NCI-H82 (cell line): ENCODE results near the gene CCRL2.

ENCODE experiments used
- DNase-seq: peaks from one replicate; lab custom pipeline; 2025; lab: John Stamatoyannopoulos, UW

The CCRL2 gene, protein sequence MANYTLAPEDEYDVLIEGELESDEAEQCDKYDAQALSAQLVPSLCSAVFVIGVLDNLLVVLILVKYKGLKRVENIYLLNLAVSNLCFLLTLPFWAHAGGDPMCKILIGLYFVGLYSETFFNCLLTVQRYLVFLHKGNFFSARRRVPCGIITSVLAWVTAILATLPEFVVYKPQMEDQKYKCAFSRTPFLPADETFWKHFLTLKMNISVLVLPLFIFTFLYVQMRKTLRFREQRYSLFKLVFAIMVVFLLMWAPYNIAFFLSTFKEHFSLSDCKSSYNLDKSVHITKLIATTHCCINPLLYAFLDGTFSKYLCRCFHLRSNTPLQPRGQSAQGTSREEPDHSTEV

DNA sequence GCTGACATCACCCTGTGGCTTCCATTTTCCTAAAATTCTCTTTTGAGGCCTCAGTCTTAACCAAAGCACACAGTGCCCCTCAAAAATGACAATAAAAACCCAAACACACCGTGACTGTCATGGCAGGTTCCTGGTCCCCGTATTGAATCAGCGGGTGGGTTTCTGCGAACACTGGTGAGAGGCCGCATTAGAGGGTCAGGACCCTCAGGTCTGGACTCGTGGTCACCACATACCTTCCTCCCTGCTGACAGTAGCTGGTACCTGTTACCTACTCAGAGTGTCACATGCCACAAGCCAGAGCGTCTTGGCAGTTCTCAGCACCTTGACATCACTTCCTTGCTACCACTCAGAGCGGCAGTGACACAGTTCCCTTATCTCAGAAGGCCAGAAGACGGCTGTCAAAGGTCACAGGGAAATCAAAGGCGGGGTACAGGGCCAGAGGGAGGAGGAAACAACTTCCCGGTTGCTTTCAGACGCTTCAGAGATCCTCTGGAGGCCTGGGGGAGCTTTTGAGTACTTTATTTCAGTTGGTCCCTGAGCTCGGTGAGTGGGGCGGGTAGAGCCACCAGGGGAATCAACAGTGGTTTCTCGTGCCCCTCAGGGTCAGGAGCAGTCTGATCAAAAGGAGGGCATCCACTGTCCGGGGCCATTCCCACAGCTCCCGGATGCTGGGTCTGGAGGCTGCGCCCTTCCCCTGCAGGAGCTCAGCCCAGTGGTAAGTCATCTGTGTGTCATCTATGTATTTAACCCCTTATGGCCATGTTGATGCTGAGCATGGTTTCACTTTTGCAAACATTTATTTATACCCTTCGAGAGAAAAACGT is at the start of gene CCRL2, which contains the start of gene CCR5AS:
Gene CCRL2 (plus strand): TSS at position 472 of the 824 bp plus-strand sequence. CDS start 821 bp downstream, outside the sequence.
Gene CCR5AS (minus strand): TSS at position 279 of the 824 bp plus-strand sequence.
- DNase-seq: no peak

GRCh38 chr3:46358466-46358865 is 48.6 kb upstream of the CCRL2 start:
- no peak for DNase-seq

DNA sequence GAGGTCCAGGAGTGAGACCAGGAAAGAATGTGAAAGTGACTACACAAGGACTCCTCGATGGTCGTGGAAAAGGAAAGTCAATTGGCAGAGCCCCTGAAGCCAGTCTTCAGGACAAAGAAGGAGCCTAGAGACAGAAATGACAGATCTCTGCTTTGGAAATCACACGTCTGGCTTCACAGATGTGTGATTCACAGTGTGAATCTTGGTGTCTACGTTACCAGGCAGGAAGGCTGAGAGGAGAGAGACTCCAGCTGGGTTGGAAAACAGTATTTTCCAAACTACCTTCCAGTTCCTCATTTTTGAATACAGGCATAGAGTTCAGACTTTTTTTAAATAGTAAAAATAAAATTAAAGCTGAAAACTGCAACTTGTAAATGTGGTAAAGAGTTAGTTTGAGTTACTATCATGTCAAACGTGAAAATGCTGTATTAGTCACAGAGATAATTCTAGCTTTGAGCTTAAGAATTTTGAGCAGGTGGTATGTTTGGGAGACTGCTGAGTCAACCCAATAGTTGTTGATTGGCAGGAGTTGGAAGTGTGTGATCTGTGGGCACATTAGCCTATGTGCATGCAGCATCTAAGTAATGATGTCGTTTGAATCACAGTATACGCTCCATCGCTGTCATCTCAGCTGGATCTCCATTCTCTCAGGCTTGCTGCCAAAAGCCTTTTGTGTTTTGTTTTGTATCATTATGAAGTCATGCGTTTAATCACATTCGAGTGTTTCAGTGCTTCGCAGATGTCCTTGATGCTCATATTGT is 47.1 kb upstream of the CCRL2 start:
- DNase-seq: no peak

- DNase-seq: no peak
Observed at GRCh38 chr3:46360907-46361306, 46.2 kb upstream of the CCRL2 start.

GRCh38 chr3:46361408-46362283 is 45.4 kb upstream of the CCRL2 start:
- DNase-seq: no peak

- no peak for DNase-seq
Observed at GRCh38 chr3:46365041-46365440, 42.0 kb upstream of the CCRL2 start.

GRCh38 chr3:46365737-46366524 is 41.1 kb upstream of the CCRL2 start:
- DNase-seq: no peak

DNA sequence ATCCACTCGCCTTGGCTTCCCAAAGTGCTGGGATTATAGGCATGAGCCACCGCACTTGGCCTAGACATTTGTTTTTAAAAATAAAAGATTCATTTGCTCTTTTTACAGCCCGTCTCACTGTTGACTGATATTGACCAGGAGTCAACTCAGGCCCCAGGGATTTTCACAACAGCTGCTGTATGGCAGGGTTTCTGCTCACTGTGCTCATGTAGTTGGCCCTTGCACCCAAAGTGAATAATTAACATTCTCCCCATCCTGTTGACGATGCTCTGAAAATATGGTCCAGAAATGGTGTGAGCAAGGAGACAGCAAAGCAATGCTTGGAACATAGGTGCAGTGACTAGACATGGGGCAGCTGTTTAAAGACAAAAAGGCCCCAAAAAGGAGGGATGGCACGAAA is 39.2 kb upstream of the CCRL2 start:
- DNase-seq: no peak

DNA sequence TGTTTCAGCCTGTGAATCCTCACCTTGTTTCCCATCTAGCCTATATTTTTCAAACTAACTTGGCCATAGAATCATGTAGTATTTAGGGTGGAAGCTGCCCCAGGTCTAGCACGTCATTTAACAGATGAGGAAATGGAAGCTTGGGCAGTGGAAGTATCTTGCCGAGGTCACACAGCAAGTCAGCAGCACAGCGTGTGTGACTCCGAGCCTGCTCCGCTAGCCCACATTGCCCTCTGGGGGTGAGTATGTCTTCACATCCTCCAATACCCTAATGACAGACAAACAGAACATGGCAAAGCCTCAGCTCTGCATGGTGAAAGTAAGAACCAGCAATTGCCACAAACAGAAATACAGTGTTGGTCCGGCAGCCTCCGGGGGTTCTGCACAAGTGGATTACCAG is 38.5 kb upstream of the CCRL2 start:
- DNase-seq: peak; percentile 8

GRCh38 chr3:46369151-46369550 is 37.9 kb upstream of the CCRL2 start:
- DNase-seq: no peak

DNA sequence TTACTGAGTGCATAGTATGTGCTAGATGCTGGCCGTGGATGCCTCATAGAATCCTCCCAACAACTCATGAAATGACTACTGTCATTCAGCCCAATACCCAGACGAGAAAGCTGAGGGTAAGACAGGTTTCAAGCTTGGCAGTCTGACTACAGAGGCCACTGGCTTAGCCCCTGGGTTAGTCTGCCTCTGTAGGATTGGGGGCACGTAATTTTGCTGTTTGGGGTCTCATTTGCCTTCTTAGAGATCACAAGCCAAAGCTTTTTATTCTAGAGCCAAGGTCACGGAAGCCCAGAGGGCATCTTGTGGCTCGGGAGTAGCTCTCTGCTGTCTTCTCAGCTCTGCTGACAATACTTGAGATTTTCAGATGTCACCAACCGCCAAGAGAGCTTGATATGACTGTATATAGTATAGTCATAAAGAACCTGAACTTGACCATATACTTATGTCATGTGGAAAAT is 37.4 kb upstream of the CCRL2 start:
- no peak for DNase-seq

DNA sequence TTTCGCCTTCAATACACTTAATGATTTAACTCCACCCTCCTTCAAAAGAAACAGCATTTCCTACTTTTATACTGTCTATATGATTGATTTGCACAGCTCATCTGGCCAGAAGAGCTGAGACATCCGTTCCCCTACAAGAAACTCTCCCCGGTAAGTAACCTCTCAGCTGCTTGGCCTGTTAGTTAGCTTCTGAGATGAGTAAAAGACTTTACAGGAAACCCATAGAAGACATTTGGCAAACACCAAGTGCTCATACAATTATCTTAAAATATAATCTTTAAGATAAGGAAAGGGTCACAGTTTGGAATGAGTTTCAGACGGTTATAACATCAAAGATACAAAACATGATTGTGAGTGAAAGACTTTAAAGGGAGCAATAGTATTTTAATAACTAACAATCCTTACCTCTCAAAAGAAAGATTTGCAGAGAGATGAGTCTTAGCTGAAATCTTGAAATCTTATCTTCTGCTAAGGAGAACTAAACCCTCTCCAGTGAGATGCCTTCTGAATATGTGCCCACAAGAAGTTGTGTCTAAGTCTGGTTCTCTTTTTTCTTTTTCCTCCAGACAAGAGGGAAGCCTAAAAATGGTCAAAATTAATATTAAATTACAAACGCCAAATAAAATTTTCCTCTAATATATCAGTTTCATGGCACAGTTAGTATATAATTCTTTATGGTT is 36.1 kb upstream of the CCRL2 start, which contains the start of gene CCR5:
Gene CCR5 (plus strand): TSS at position 108 of the 680 bp plus-strand sequence. CDS start 1,957 bp downstream, outside the sequence.
- DNase-seq: no peak

GRCh38 chr3:46371519-46372340 is 35.3 kb upstream of the CCRL2 start:
- no peak for DNase-seq

DNA sequence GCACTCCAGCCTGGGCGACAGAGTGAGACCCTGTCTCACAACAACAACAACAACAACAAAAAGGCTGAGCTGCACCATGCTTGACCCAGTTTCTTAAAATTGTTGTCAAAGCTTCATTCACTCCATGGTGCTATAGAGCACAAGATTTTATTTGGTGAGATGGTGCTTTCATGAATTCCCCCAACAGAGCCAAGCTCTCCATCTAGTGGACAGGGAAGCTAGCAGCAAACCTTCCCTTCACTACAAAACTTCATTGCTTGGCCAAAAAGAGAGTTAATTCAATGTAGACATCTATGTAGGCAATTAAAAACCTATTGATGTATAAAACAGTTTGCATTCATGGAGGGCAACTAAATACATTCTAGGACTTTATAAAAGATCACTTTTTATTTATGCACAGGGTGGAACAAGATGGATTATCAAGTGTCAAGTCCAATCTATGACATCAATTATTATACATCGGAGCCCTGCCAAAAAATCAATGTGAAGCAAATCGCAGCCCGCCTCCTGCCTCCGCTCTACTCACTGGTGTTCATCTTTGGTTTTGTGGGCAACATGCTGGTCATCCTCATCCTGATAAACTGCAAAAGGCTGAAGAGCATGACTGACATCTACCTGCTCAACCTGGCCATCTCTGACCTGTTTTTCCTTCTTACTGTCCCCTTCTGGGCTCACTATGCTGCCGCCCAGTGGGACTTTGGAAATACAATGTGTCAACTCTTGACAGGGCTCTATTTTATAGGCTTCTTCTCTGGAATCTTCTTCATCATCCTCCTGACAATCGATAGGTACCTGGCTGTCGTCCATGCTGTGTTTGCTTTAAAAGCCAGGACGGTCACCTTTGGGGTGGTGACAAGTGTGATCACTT is 34.3 kb upstream of the CCRL2 start:
- DNase-seq: no peak

GRCh38 chr3:46374755-46375154 is 32.3 kb upstream of the CCRL2 start:
- DNase-seq: no peak

- DNase-seq: no peak
Observed at GRCh38 chr3:46375218-46375617, 31.8 kb upstream of the CCRL2 start.

- DNase-seq: no peak
Observed at GRCh38 chr3:46375814-46376213, 31.2 kb upstream of the CCRL2 start.

DNA sequence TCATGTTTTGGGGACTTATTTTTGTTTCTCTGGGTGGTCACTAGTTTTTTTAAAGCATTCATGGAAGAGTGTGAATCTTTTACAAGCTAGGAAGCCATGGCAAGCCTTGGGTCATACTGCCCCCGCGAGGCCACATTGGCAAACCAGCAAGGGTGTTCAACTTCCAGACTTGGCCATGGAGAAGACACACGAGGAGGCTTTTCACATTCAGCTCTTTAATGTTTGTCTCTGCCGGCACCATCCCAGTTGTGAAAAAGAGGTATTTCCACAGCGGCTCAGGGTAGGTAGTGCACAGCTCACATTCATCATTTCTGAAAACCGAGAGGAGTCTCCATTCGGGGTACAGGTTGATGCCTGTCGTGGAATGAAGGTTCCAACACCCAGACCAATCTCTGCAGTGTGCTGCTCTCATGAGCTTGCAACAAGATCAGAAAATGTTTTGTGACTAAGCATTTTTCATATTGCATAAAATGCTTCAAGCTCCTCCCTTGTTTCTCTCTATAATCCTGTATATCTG is 28.6 kb upstream of the CCRL2 start:
- DNase-seq: peak; percentile 50
